SU-DHL-6 (cell line): ENCODE data around the gene PRKAB1.
"Not testable (repeated sequence)": the region's sequence is repeated elsewhere in the genome, so short reads cannot be mapped to it uniquely, and the experiment has no call there.

Experiments
- H2AFZ ChIP-seq: fragments of 200-600 bp; sonication (generic); 2 replicates; pipeline ENCODE4 v1.6.1; 2014; ENCODE audit warnings: low read depth, mild to moderate bottlenecking, moderate library complexity, mixed read lengths, antibody characterized with exemption, low read length; ENCODE audit not compliant: severe bottlenecking
- H3F3A ChIP-seq: fragments of 200-600 bp; shearing (Covaris generic); 2 replicates; pipeline ENCODE4 v1.6.0; 2016; ENCODE audit warnings: antibody characterized with exemption, mild to moderate bottlenecking; ENCODE audit not compliant: insufficient read depth
- H3K27ac ChIP-seq: fragments of 200-600 bp; sonication (generic); 2 replicates; pipeline ENCODE4 v1.5.1; 2016; ENCODE audit warnings: low read depth, mild to moderate bottlenecking, low read length, moderate library complexity, mixed read lengths
- H3K27me3 ChIP-seq: fragments of 200-600 bp; sonication (generic), shearing (Covaris generic); 2 replicates; pipeline ENCODE4 v1.6.0; 2014; ENCODE audit warnings: mild to moderate bottlenecking, low read length
- H3K36me3 ChIP-seq: fragments of 200-600 bp; sonication (generic); 2 replicates; pipeline ENCODE4 v1.6.1; 2014; ENCODE audit warnings: mild to moderate bottlenecking, low read length, mixed read lengths
- H3K4me2 ChIP-seq: fragments of 300-600, 200-600 bp; shearing (Covaris generic), sonication (generic); 2 replicates; pipeline ENCODE4 v1.6.0; 2014; ENCODE audit warnings: low read length, low read depth, mild to moderate bottlenecking; ENCODE audit not compliant: poor library complexity, severe bottlenecking
- H3K4me3 ChIP-seq: fragments of 200-600 bp; sonication (generic); 2 replicates; pipeline ENCODE4 v1.5.1; 2014; ENCODE audit warnings: antibody characterized with exemption, low read length, mild to moderate bottlenecking, mixed read lengths; ENCODE audit not compliant: insufficient read depth, poor library complexity, severe bottlenecking
- H3K79me2 ChIP-seq: fragments of 200-600 bp; sonication (generic); 2 replicates; pipeline ENCODE4 v1.6.1; 2014; ENCODE audit warnings: mild to moderate bottlenecking, low read length, moderate library complexity; ENCODE audit not compliant: insufficient read depth
- H3K9ac ChIP-seq: fragments of 200-600 bp; sonication (generic); 2 replicates; pipeline ENCODE4 v1.7.0; 2014; ENCODE audit warnings: mild to moderate bottlenecking, low read length
- H3K9me2 ChIP-seq: fragments of 200-600 bp; sonication (generic); replicated peaks from 2 replicates; pipeline ENCODE4 v1.6.1; 2014; ENCODE audit warnings: low read length; ENCODE audit not compliant: insufficient read depth
- H3K9me3 ChIP-seq: fragments of 200-600 bp; sonication (generic); 2 replicates; pipeline ENCODE4 v1.6.1; 2014; ENCODE audit warnings: low read length, mixed read lengths; ENCODE audit not compliant: insufficient read depth
- H4K20me1 ChIP-seq: fragments of 200-600 bp; sonication (generic); 2 replicates; pipeline ENCODE4 v1.6.1; 2014; ENCODE audit warnings: low read depth, mild to moderate bottlenecking, antibody characterized with exemption, low read length, moderate library complexity, mixed read lengths
- EZH2phosphoT487 ChIP-seq: fragments of 200-600 bp; sonication (generic), shearing (Covaris generic); conservative IDR thresholded peaks from 2 replicates; pipeline ENCODE4 v1.6.1; 2018; ENCODE audit warnings: mild to moderate bottlenecking, antibody characterized with exemption, low read length, moderate library complexity, mixed read lengths
- TF ChIP-seq, protein P1 (sequence below): fragments of 200-600 bp; sonication (generic); IDR thresholded peaks from one replicate; pipeline ENCODE4 v1.5.1; 2017; ENCODE audit warnings: antibody characterized with exemption, mild to moderate bottlenecking, low read length, moderate library complexity; ENCODE audit not compliant: insufficient read depth, poor library complexity, severe bottlenecking

The PRKAB1 gene, protein sequence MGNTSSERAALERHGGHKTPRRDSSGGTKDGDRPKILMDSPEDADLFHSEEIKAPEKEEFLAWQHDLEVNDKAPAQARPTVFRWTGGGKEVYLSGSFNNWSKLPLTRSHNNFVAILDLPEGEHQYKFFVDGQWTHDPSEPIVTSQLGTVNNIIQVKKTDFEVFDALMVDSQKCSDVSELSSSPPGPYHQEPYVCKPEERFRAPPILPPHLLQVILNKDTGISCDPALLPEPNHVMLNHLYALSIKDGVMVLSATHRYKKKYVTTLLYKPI

GRCh38 chr12:119667577-119668323, at the start of gene PRKAB1:
PRKAB1 (plus strand) TSS chr12:119668133; CDS start chr12:119668245, 112 bp downstream.
- Histone ChIP-seq H3K4me3 (peak within 1 kb of the TSS; percentile 87), H3F3A (peaks cover 16% of the 10 kb centered on the region), H3K9me3 (no peaks in the 10 kb centered on the region), H3K79me2 (peaks cover 42% of the 10 kb centered on the region), H3K4me2 (peak within 1 kb of the TSS; percentile 97), H3K36me3 (peaks cover 8% of the 10 kb centered on the region; the same call in 1 of the 2 replicates), H3K27me3 (no peaks in the 10 kb centered on the region), H4K20me1 (no peaks in the 10 kb centered on the region), H3K27ac (peak within 1 kb of the TSS; percentile 98), H2AFZ (peak within 1 kb of the TSS; percentile 89), H3K9ac (peak within 1 kb of the TSS; percentile 96), H3K9me2 (no peaks in the 10 kb centered on the region)
- TF ChIP-seq EZH2phosphoT487 = no peak
- TF ChIP-seq, protein P1, sequence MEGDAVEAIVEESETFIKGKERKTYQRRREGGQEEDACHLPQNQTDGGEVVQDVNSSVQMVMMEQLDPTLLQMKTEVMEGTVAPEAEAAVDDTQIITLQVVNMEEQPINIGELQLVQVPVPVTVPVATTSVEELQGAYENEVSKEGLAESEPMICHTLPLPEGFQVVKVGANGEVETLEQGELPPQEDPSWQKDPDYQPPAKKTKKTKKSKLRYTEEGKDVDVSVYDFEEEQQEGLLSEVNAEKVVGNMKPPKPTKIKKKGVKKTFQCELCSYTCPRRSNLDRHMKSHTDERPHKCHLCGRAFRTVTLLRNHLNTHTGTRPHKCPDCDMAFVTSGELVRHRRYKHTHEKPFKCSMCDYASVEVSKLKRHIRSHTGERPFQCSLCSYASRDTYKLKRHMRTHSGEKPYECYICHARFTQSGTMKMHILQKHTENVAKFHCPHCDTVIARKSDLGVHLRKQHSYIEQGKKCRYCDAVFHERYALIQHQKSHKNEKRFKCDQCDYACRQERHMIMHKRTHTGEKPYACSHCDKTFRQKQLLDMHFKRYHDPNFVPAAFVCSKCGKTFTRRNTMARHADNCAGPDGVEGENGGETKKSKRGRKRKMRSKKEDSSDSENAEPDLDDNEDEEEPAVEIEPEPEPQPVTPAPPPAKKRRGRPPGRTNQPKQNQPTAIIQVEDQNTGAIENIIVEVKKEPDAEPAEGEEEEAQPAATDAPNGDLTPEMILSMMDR = peak; percentile 94

GRCh38 chr12:119618328-119618896, 49.5 kb upstream of the PRKAB1 start:
- H3K27ac ChIP-seq, H3F3A ChIP-seq, H4K20me1 ChIP-seq, H3K9me3 ChIP-seq, H3K27me3 ChIP-seq, H3K36me3 ChIP-seq, H3K9ac ChIP-seq, H2AFZ ChIP-seq, H3K79me2 ChIP-seq, H3K9me2 ChIP-seq, H3K4me2 ChIP-seq, H3K4me3 ChIP-seq: not testable (repeated sequence)

DNA sequence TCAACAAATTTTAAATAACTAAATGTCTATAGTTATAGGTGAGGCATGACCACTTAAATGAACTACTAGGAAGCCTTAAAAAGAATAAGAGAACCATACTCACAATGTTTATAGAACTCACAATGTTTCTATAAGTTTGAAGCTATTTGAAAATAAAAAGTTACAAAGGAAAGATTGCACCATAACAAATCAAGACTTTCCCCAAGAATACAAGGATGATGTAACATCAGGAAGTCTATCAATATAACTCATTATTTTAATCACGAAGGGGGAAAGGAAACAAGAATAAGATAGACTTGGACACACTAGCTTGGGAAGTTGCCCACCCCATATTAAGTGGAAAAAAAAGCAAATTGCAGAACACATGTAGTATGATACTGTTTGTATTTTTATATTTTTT, 47.4 kb upstream of the PRKAB1 start:
- Histone ChIP-seq H3K4me2 (no peak overlapping the region), H3K4me3 (no peak overlapping the region), H3F3A (no peaks in the 10 kb centered on the region), H2AFZ (no peak overlapping the region), H3K9me3 (no peaks in the 10 kb centered on the region), H3K27me3 (no peaks in the 10 kb centered on the region), H3K27ac (no peak overlapping the region), H3K9me2 (no peaks in the 10 kb centered on the region), H3K36me3 (no peaks in the 10 kb centered on the region), H3K79me2 (no peaks in the 10 kb centered on the region), H4K20me1 (no peaks in the 10 kb centered on the region), H3K9ac (no peak overlapping the region)
- no peak for TF ChIP-seq EZH2phosphoT487
- TF ChIP-seq, protein P1 = no peak

DNA sequence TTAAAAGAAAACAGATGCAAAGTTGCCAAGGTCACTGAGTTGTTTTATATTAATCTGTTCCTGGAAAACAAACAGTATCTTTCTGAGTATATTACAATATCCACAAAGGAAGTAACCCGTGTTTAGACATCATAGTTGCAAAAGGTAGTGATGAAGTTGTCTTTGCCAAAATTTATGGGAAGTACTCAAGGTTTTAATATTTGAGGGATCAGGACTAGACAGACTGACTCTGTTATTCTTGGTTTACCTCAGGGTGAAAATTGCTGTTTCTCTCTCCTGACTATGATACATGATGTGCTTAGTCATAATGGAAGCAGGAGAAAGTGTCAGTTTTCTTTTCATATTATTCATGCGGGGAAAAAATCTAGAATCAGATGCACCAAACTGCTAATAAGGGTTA, 46.1 kb upstream of the PRKAB1 start:
- no peaks in the 10 kb centered on the region for H3K9me3 ChIP-seq
- H3K4me2 ChIP-seq = no peak overlapping the region
- H3K79me2 ChIP-seq = no peaks in the 10 kb centered on the region
- H3K27me3 ChIP-seq = no peaks in the 10 kb centered on the region
- no peaks in the 10 kb centered on the region for H3K9me2 ChIP-seq
- H3K9ac ChIP-seq = no peak overlapping the region
- no peak for TF ChIP-seq EZH2phosphoT487
- TF ChIP-seq, protein P1 = no peak
- H3K4me3 ChIP-seq = no peak overlapping the region
- H2AFZ ChIP-seq = no peak overlapping the region
- H4K20me1 ChIP-seq = no peaks in the 10 kb centered on the region
- H3K36me3 ChIP-seq = no peaks in the 10 kb centered on the region
- H3K27ac ChIP-seq = no peak overlapping the region
- no peaks in the 10 kb centered on the region for H3F3A ChIP-seq
